SK-N-SH (cell line): ENCODE data around the gene ASAP2. TPM values are rescaled to one million over a fixed set of nuclear protein-coding genes. Genes with fewer than 3 reads are reported as not detected.
A peak's percentile ranks its signal among the peaks of the same experiment; 100 is the strongest.

Source experiments
- CTCF ChIA-PET: fragments of 300-600, 350-600 bp; formaldehyde crosslinking; extraction: SDS; loops from one replicate; lab custom pipeline; 2021; lab: Yijun Ruan, JAX
- POLR2A ChIA-PET: fragments of 350-600 bp; sonication (Branson Sonifier 250); formaldehyde crosslinking; extraction: SDS; loops from one replicate; lab custom pipeline; 2020; ENCODE audit warnings: antibody characterized with exemption, inconsistent platforms; lab: Yijun Ruan, JAX
- DNase-seq: peaks from one replicate; pipeline ENCODE4 v3.0.0; 2012
- H2AFZ ChIP-seq: fragments of 200-600 bp; sonication (generic); 2 replicates; pipeline ENCODE4 v1.8.1; 2016; ENCODE audit warnings: antibody characterized with exemption, mild to moderate bottlenecking, low read depth
- H3F3A ChIP-seq: fragments of 200-600 bp; sonication (generic); replicated peaks from 2 replicates; pipeline ENCODE3; 2016; ENCODE audit warnings: antibody characterized with exemption, mild to moderate bottlenecking; ENCODE audit not compliant: insufficient read depth
- H3K27ac ChIP-seq, 2 experiments: fragments of 200-500 bp in 1 of 2; fragments of 200-600 bp in 1 of 2; sonication (Bioruptor generic) in 1 of 2; sonication (generic), shearing (Covaris generic) in 1 of 2; 2 replicates each; pipeline versions ENCODE4 v1.5.1 to v1.6.1; 2014 to 2016; ENCODE audit warnings: low read depth in 2 of 2, inconsistent platforms in 1 of 2, low read length in 1 of 2, mild to moderate bottlenecking in 1 of 2, mixed read lengths in 1 of 2
- H3K27me3 ChIP-seq: fragments of 200-600 bp; sonication (generic), shearing (Covaris generic); 2 replicates; pipeline ENCODE4 v1.6.1; 2016; ENCODE audit warnings: mixed run types; ENCODE audit not compliant: insufficient read depth
- H3K36me3 ChIP-seq, 2 experiments: fragments of 200-500 bp in 1 of 2; fragments of 200-600 bp in 1 of 2; sonication (Bioruptor generic) in 1 of 2; sonication (generic) in 1 of 2; replicated peaks in 1 of 2; 2 replicates each; pipeline versions ENCODE3 to v1.5.1; 2014 to 2016; ENCODE audit warnings: low read length in 1 of 2, mild to moderate bottlenecking in 1 of 2; ENCODE audit not compliant: insufficient read depth in 2 of 2, control insufficient read depth in 1 of 2
- H3K4me1 ChIP-seq, 2 experiments: fragments of 200-500 bp in 1 of 2; fragments of 200-600 bp in 1 of 2; sonication (Bioruptor generic) in 1 of 2; sonication (generic), shearing (Covaris generic) in 1 of 2; 2 replicates each; pipeline versions ENCODE4 v1.5.1 to v1.6.1; 2014 to 2016; ENCODE audit warnings: low read depth in 1 of 2, low read length in 1 of 2, mixed run types in 1 of 2; ENCODE audit not compliant: insufficient read depth in 2 of 2, control insufficient read depth in 1 of 2
- H3K4me2 ChIP-seq: fragments of 200-600 bp; sonication (generic), shearing (Covaris generic); 2 replicates; pipeline ENCODE4 v1.6.1; 2017; ENCODE audit warnings: mixed run types
- H3K4me3 ChIP-seq, 2 experiments: fragments of 200-500 bp in 1 of 2; fragments of 200-600 bp in 1 of 2; sonication (Bioruptor generic) in 1 of 2; sonication (generic), shearing (Covaris generic) in 1 of 2; 2 replicates each; pipeline versions ENCODE4 v1.5.1 to v1.8.1; 2014 to 2016; ENCODE audit warnings: low read depth in 2 of 2, inconsistent platforms in 1 of 2, low read length in 1 of 2, mild to moderate bottlenecking in 1 of 2, mixed read lengths in 1 of 2, moderate library complexity in 1 of 2
- H3K79me2 ChIP-seq: fragments of 200-600 bp; sonication (generic); 2 replicates; pipeline ENCODE4 v1.8.1; 2017; ENCODE audit warnings: mild to moderate bottlenecking; ENCODE audit not compliant: insufficient read depth
- H3K9ac ChIP-seq: fragments of 200-600 bp; sonication (generic); 2 replicates; pipeline ENCODE4 v1.6.1; 2017; ENCODE audit warnings: mixed run types
- H3K9me2 ChIP-seq: fragments of 200-600 bp; sonication (generic); 2 replicates; pipeline ENCODE4 v1.6.1; 2017; ENCODE audit warnings: mixed run types
- H3K9me3 ChIP-seq: fragments of 200-600 bp; sonication (generic); 2 replicates; pipeline ENCODE4 v1.6.1; 2017; ENCODE audit warnings: mixed run types, mild to moderate bottlenecking, moderate library complexity
- H4K20me1 ChIP-seq: fragments of 200-600 bp; sonication (generic); 2 replicates; pipeline ENCODE4 v1.6.1; 2017; ENCODE audit warnings: mild to moderate bottlenecking, mixed run types; ENCODE audit not compliant: insufficient read depth
- CHD2 ChIP-seq: fragments of 150-350 bp; IDR thresholded peaks from 2 replicates; pipeline ENCODE4 v1.6.1; 2018; ENCODE audit warnings: low read length; ENCODE audit not compliant: partially characterized antibody
- ELF1 ChIP-seq: IDR thresholded peaks from 2 replicates; pipeline ENCODE4 v1.4.0; 2012
- EP300 ChIP-seq, 2 experiments: IDR thresholded peaks; 2 replicates each; pipeline versions ENCODE4 v1.4.0 to v1.6.1; 2012; ENCODE audit warnings: borderline replicate concordance in 1 of 2, low read depth in 1 of 2, low read length in 1 of 2
- FOSL2 ChIP-seq: IDR thresholded peaks from 2 replicates; pipeline ENCODE4 v1.4.0; 2012; ENCODE audit warnings: low read depth, mild to moderate bottlenecking, moderate library complexity, borderline replicate concordance
- FOXM1 ChIP-seq: IDR thresholded peaks from 2 replicates; pipeline ENCODE4 v1.4.0; 2012; ENCODE audit warnings: low read depth, mild to moderate bottlenecking
- GABPA ChIP-seq: IDR thresholded peaks from 2 replicates; pipeline ENCODE4 v1.4.0; 2012; ENCODE audit warnings: low read depth, mild to moderate bottlenecking
- JUND ChIP-seq: IDR thresholded peaks from 2 replicates; pipeline ENCODE4 v1.4.0; 2012
- NFIC ChIP-seq: IDR thresholded peaks from 2 replicates; pipeline ENCODE4 v1.4.0; 2012; ENCODE audit warnings: borderline replicate concordance
- RFX5 ChIP-seq: IDR thresholded peaks from 2 replicates; pipeline ENCODE4 v1.6.1; 2012; ENCODE audit warnings: mild to moderate bottlenecking, improper control_type of control experiment, low read length
- RXRA ChIP-seq: IDR thresholded peaks from 2 replicates; pipeline ENCODE4 v1.4.0; 2012; ENCODE audit warnings: low read depth, mild to moderate bottlenecking, borderline replicate concordance
- SMC3 ChIP-seq: IDR thresholded peaks from 2 replicates; pipeline ENCODE4 v1.6.1; 2012; ENCODE audit warnings: low read depth, low read length, improper control_type of control experiment
- USF2 ChIP-seq: fragments of 150-350 bp; IDR thresholded peaks from 2 replicates; pipeline ENCODE4 v1.6.1; 2017; ENCODE audit warnings: antibody characterized with exemption, low read length, low read depth, borderline replicate concordance
- YY1 ChIP-seq: IDR thresholded peaks from 2 replicates; pipeline ENCODE4 v1.4.0; 2012; ENCODE audit warnings: low read depth, mild to moderate bottlenecking
- ZBTB33 ChIP-seq: IDR thresholded peaks from 2 replicates; pipeline ENCODE4 v1.4.0; 2012; ENCODE audit warnings: low read depth, borderline replicate concordance
- WGBS: methylation state at CpG from one replicate; pipeline ENCODE4 v1.1.6; 2017; ENCODE audit warnings: low lambda C conversion rate; 5-methylcytosine and 5-hydroxymethylcytosine counted together
- polyA plus RNA-seq, 3 experiments: library from polyadenylated mRNA; depleted of rRNA; stranded (reverse); fragments of >200 nt; gene quantifications; 2 replicates each; pipeline ENCODE4 v1.2.3, GENCODE V29; 2012
- TF ChIP-seq, protein P1 (sequence below): IDR thresholded peaks from 2 replicates; pipeline ENCODE4 v1.4.0; 2012; ENCODE audit warnings: low read depth, borderline replicate concordance
- TF ChIP-seq, protein P2 (sequence below): fragments of 200-600 bp; sonication (generic); IDR thresholded peaks from 2 replicates; pipeline ENCODE4 v1.6.1; 2017; ENCODE audit warnings: antibody characterized with exemption, mild to moderate bottlenecking, moderate library complexity
- TF ChIP-seq, protein P3 (sequence below): IDR thresholded peaks from 2 replicates; pipeline ENCODE4; 2012

Gene ASAP2
- polyA plus RNA-seq, 1 of the 3 experiments (the other 2 are of a cell fraction): 37.9 TPM

DNA sequence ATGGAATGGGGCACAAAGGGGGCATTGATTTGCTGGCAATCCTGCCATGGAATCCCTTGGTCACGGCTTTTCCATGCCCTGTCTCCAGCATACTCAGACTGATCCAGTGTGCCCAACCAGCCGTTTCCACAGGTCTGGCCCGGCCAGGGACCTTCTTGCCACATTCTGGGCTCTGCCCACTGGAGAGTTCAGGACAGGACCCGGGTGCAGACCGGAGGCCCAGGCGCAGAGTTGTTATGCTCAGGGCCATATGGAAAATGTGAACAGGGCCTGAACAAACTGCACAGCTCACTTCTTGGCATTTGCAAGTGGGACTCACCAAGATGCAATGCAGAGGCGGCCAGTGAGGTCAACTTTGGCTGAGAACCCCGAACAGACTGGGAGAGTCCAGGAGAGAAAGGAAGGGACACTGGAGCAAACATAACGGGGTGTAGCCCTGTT is 15.6 kb upstream of the ASAP2 start (continued):
- TF ChIP-seq RXRA (peak; percentile 53; the same call in 1 of the 2 replicates), FOXM1 (no peak), EP300 (IDR thresholded peaks at IDR 0.05; ENCODE audit: borderline replicate concordance in 1 of 2, low read depth in 1 of 2, low read length in 1 of 2) (peak in 1 of 2 experiments; percentile 76; a peak in 3 of 4 replicates), ZBTB33 (no peak), JUND (peak; percentile 75), SMC3 (no peak), YY1 (0 out of 2 replicates have a peak, but pooled peaks have one; percentile 8), NFIC (peak; percentile 92), USF2 (no peak)
- TF ChIP-seq, protein P1, sequence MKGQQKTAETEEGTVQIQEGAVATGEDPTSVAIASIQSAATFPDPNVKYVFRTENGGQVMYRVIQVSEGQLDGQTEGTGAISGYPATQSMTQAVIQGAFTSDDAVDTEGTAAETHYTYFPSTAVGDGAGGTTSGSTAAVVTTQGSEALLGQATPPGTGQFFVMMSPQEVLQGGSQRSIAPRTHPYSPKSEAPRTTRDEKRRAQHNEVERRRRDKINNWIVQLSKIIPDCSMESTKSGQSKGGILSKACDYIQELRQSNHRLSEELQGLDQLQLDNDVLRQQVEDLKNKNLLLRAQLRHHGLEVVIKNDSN: no peak
- TF ChIP-seq, protein P2, sequence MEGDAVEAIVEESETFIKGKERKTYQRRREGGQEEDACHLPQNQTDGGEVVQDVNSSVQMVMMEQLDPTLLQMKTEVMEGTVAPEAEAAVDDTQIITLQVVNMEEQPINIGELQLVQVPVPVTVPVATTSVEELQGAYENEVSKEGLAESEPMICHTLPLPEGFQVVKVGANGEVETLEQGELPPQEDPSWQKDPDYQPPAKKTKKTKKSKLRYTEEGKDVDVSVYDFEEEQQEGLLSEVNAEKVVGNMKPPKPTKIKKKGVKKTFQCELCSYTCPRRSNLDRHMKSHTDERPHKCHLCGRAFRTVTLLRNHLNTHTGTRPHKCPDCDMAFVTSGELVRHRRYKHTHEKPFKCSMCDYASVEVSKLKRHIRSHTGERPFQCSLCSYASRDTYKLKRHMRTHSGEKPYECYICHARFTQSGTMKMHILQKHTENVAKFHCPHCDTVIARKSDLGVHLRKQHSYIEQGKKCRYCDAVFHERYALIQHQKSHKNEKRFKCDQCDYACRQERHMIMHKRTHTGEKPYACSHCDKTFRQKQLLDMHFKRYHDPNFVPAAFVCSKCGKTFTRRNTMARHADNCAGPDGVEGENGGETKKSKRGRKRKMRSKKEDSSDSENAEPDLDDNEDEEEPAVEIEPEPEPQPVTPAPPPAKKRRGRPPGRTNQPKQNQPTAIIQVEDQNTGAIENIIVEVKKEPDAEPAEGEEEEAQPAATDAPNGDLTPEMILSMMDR: no peak
- TF ChIP-seq, protein P3, sequence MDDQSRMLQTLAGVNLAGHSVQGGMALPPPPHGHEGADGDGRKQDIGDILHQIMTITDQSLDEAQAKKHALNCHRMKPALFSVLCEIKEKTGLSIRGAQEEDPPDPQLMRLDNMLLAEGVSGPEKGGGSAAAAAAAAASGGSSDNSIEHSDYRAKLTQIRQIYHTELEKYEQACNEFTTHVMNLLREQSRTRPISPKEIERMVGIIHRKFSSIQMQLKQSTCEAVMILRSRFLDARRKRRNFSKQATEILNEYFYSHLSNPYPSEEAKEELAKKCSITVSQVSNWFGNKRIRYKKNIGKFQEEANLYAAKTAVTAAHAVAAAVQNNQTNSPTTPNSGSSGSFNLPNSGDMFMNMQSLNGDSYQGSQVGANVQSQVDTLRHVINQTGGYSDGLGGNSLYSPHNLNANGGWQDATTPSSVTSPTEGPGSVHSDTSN: peak; percentile 83
- TF ChIP-seq, all 33 proteins: peak for 12

GRCh38 chr2:9192712-9193111 is 13.9 kb upstream of the ASAP2 start:
- H3K4me2 ChIP-seq: no peak overlapping the region
- H3K4me3 ChIP-seq: no peak overlapping the region
- DNase-seq: no peak
- no peaks in the 10 kb centered on the region for H3K79me2 ChIP-seq
- H3K27ac ChIP-seq: peak overlapping the region in 1 of 2 experiments; percentile 95; a peak in 2 of 4 replicates
- H3K9ac ChIP-seq: no peak overlapping the region
- H3K4me1 ChIP-seq: peaks cover 13 to 42% of the 10 kb centered on the region in 2 experiments; a peak in 3 of 4 replicates
- 91% methylated on average over 3 of the region's 3 CpGs for WGBS
- ChIA-PET POLR2A (no interaction called here), CTCF (interaction anchor here (0.6 to 2.4 kb wide), 6 partner anchors 8 to 178 kb away, joined by 3 to 12 read pairs (median 4); partner anchors contain the start of gene ASAP2)
- H3K36me3 ChIP-seq: no peaks in the 10 kb centered on the region
- no peak overlapping the region for H2AFZ ChIP-seq
- H3K9me2 ChIP-seq: no peaks in the 10 kb centered on the region
- H3F3A ChIP-seq: peaks cover 27% of the 10 kb centered on the region
- no peak for TF ChIP-seq ELF1
- TF ChIP-seq CHD2: no peak
- no peak for TF ChIP-seq NFIC
- TF ChIP-seq RFX5: no peak
- no peak for TF ChIP-seq USF2
- TF ChIP-seq GABPA: no peak
- TF ChIP-seq FOSL2: no peak
- H3K27me3 ChIP-seq: no peaks in the 10 kb centered on the region
- no peaks in the 10 kb centered on the region for H4K20me1 ChIP-seq
- H3K9me3 ChIP-seq: no peaks in the 10 kb centered on the region
